CD14-positive monocyte (primary cell): Measurements from ENCODE around the gene TMUB2. TPM values are rescaled to one million over a fixed set of nuclear protein-coding genes. Genes with fewer than 3 reads are reported as not detected.

Source experiments
- DNase-seq, 3 donors: peaks; one replicate each; pipeline ENCODE4 v3.0.0-alpha.2; 2011 to 2022
- H2AFZ ChIP-seq: 2 replicates; pipeline ENCODE4 v1.6.0; 2012; ENCODE audit warnings: mild to moderate bottlenecking, low read depth, low read length, inconsistent platforms; ENCODE audit not compliant: insufficient read depth, poor library complexity, severe bottlenecking
- H3K27ac ChIP-seq, 2 donors: 1 replicate in 1 of 2; 2 replicates in 1 of 2; pipeline ENCODE4 v1.5.1; 2012 to 2013; ENCODE audit warnings: low read length in 2 of 2, control low read depth in 1 of 2, inconsistent platforms in 1 of 2, low read depth in 1 of 2, mild to moderate bottlenecking in 1 of 2
- H3K27me3 ChIP-seq, 2 donors: one replicate each; pipeline versions ENCODE4 v1.6.0 to v1.6.1; 2011 to 2013; ENCODE audit warnings: low read length in 2 of 2; ENCODE audit not compliant: control insufficient read depth in 2 of 2, insufficient read depth in 2 of 2
- H3K36me3 ChIP-seq, 2 donors: replicated peaks in 1 of 2; 1 replicate in 1 of 2; 2 replicates in 1 of 2; pipeline versions ENCODE4 v1.5.1 to v1.6.1; 2012 to 2013; ENCODE audit warnings: low read length in 2 of 2, control low read depth in 1 of 2, inconsistent platforms in 1 of 2, mild to moderate bottlenecking in 1 of 2; ENCODE audit not compliant: insufficient read depth in 2 of 2, control insufficient read depth in 1 of 2
- H3K4me1 ChIP-seq, 2 donors: 1 replicate in 1 of 2; 2 replicates in 1 of 2; pipeline versions ENCODE4 v1.5.1 to v1.6.1; 2012 to 2013; ENCODE audit warnings: low read length in 2 of 2, control low read depth in 1 of 2, inconsistent platforms in 1 of 2, mild to moderate bottlenecking in 1 of 2, moderate library complexity in 1 of 2; ENCODE audit not compliant: insufficient read depth in 2 of 2, control insufficient read depth in 1 of 2
- H3K4me2 ChIP-seq: replicated peaks from 2 replicates; pipeline ENCODE3; 2012; ENCODE audit warnings: low read length, moderate library complexity, mild to moderate bottlenecking; ENCODE audit not compliant: poor library complexity, severe bottlenecking; ENCODE audit errors: extremely low read depth
- H3K4me3 ChIP-seq, 3 experiments: fragments of 200-600 bp in 1 of 3; sonication (generic) in 1 of 3; replicated peaks in 1 of 3; 1 replicate in 2 of 3; 2 replicates in 1 of 3; pipeline ENCODE4 v1.5.1; 2011 to 2013; ENCODE audit warnings: low read length in 3 of 3, mild to moderate bottlenecking in 3 of 3, control low read depth in 2 of 3, low read depth in 2 of 3, inconsistent platforms in 1 of 3, moderate library complexity in 1 of 3
- H3K79me2 ChIP-seq: 2 replicates; pipeline ENCODE4 v1.6.0; 2012; ENCODE audit warnings: mild to moderate bottlenecking, control low read depth, inconsistent platforms, low read length, moderate library complexity; ENCODE audit not compliant: insufficient read depth
- H3K9ac ChIP-seq: 2 replicates; pipeline ENCODE4 v1.6.0; 2017; ENCODE audit warnings: low read length, mild to moderate bottlenecking; ENCODE audit not compliant: insufficient read depth, poor library complexity, severe bottlenecking
- H3K9me3 ChIP-seq, 2 donors: replicated peaks in 1 of 2; 1 replicate in 1 of 2; 2 replicates in 1 of 2; pipeline versions ENCODE4 v1.5.1 to v1.6.1; 2012 to 2013; ENCODE audit warnings: low read length in 2 of 2, control low read depth in 1 of 2; ENCODE audit not compliant: control insufficient read depth in 1 of 2, insufficient read depth in 1 of 2
- H4K20me1 ChIP-seq: 2 replicates; pipeline ENCODE4 v1.6.0; 2012; ENCODE audit warnings: mild to moderate bottlenecking, low read length, control low read depth, moderate library complexity; ENCODE audit not compliant: insufficient read depth
- H3K27ac Mint-ChIP-seq, 7 donors: one replicate each; pipeline ENCODE4 v1.8.0; 2020; ENCODE audit warnings: mild to moderate bottlenecking in 7 of 7, mixed read lengths in 7 of 7, moderate library complexity in 6 of 7, inconsistent platforms in 2 of 7
- H3K27me3 Mint-ChIP-seq, 3 donors: one replicate each; pipeline ENCODE4 v1.8.0; 2021 to 2022; ENCODE audit warnings: low read depth in 3 of 3, mild to moderate bottlenecking in 3 of 3, mixed read lengths in 3 of 3, moderate library complexity in 3 of 3, inconsistent platforms in 1 of 3
- H3K36me3 Mint-ChIP-seq, 2 donors: one replicate each; pipeline ENCODE4 v1.8.0; 2020; ENCODE audit warnings: mixed read lengths in 2 of 2, inconsistent platforms in 1 of 2, mild to moderate bottlenecking in 1 of 2
- H3K4me1 Mint-ChIP-seq: one replicate; pipeline ENCODE4 v1.8.0; 2020; ENCODE audit warnings: mild to moderate bottlenecking, mixed read lengths
- H3K4me3 Mint-ChIP-seq, 2 donors: one replicate each; pipeline ENCODE4 v1.8.0; 2020; ENCODE audit warnings: mild to moderate bottlenecking in 2 of 2, mixed read lengths in 2 of 2, moderate library complexity in 1 of 2
- H3K9me3 Mint-ChIP-seq, 7 donors: one replicate each; pipeline ENCODE4 v1.8.0; 2020 to 2022; ENCODE audit warnings: mixed read lengths in 7 of 7, mild to moderate bottlenecking in 6 of 7, moderate library complexity in 6 of 7, inconsistent platforms in 2 of 7
- WGBS: methylation state at CpG from one replicate; pipeline ENCODE4 v1.1.5; 2013; ENCODE audit warnings: missing lambda C conversion rate; ENCODE audit not compliant: insufficient coverage; 5-methylcytosine and 5-hydroxymethylcytosine counted together
- intact Hi-C, 2 donors: fragments of 100-400 bp; cut with micrococcal nuclease; formaldehyde crosslinking; loops; one replicate each; pipeline versions ENCODE4 v1.15.0 to v1.15.1; 2023
- polyA plus RNA-seq, 3 donors: library from polyadenylated mRNA; depleted of rRNA in 1 of 3; unstranded in 2 of 3; stranded (reverse) in 1 of 3; fragments of 300-500 nt in 2 of 3; fragments of >200 nt in 1 of 3; fragmentation: Illumina TruSeq in 2 of 3; gene quantifications; 1 replicate in 2 of 3; 2 replicates in 1 of 3; pipeline ENCODE4 v1.2.3, GENCODE V29; 2012 to 2021
- TF ChIP-seq, protein P1 (sequence below): fragments of 200-600 bp; IDR thresholded peaks from one replicate; pipeline ENCODE4 v1.8.0; 2022; ENCODE audit warnings: antibody characterized with exemption, mild to moderate bottlenecking

The TMUB2 gene
- polyA plus RNA-seq, 3 donors, result 41.3 to 118 (median 41.7) TPM

DNA sequence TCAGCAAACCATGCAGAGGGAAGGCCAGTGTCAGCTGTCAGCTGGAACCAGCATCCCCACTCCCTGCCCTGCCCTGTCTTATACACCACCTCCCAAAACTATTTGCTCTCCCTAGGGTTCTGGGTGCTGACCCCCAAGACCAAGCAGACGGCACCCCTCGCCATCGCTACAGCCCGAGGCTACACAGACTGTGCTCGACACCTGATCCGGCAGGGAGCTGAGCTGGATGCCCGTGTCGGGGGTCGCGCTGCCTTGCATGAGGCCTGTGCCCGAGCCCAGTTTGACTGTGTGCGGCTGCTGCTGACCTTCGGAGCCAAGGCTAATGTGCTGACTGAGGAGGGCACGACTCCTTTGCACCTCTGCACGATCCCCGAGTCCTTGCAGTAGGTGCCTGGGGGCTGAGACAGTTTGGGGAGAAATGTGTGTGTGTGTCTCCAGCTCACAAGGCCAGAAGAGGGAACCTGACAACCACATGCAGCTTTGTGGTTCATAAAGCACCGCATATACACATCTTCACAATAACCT lies 14.8 kb upstream of the TMUB2 start:
- intact Hi-C loops, result no loop called here
- Mint-ChIP-seq H3K9me3 (peaks cover 0 to 2% (median 0%) of the 10 kb centered on the region in 7 donors), H3K27ac (no peak overlapping the region), H3K27me3 (peaks cover 3 to 5% (median 4%) of the 10 kb centered on the region in 3 donors), H3K4me3 (no peak overlapping the region), H3K4me1 (peaks cover 3% of the 10 kb centered on the region), H3K36me3 (peaks cover 11 to 19% of the 10 kb centered on the region in 2 donors)
- no peaks in the 10 kb centered on the region for H4K20me1 ChIP-seq
- H3K27me3 ChIP-seq, result peaks cover 0 to 6% of the 10 kb centered on the region in 2 donors
- H3K36me3 ChIP-seq, result peaks cover 10 to 11% of the 10 kb centered on the region in 2 donors
- no peaks in the 10 kb centered on the region for H3K9me3 ChIP-seq
- no peak overlapping the region for H2AFZ ChIP-seq
- H3K9ac ChIP-seq, result no peak overlapping the region
- no peak for DNase-seq
- TF ChIP-seq, protein P1, sequence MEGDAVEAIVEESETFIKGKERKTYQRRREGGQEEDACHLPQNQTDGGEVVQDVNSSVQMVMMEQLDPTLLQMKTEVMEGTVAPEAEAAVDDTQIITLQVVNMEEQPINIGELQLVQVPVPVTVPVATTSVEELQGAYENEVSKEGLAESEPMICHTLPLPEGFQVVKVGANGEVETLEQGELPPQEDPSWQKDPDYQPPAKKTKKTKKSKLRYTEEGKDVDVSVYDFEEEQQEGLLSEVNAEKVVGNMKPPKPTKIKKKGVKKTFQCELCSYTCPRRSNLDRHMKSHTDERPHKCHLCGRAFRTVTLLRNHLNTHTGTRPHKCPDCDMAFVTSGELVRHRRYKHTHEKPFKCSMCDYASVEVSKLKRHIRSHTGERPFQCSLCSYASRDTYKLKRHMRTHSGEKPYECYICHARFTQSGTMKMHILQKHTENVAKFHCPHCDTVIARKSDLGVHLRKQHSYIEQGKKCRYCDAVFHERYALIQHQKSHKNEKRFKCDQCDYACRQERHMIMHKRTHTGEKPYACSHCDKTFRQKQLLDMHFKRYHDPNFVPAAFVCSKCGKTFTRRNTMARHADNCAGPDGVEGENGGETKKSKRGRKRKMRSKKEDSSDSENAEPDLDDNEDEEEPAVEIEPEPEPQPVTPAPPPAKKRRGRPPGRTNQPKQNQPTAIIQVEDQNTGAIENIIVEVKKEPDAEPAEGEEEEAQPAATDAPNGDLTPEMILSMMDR, result no peak
- no peak overlapping the region for H3K4me2 ChIP-seq
- no peak overlapping the region for H3K4me3 ChIP-seq
- H3K4me1 ChIP-seq, result peaks cover 0 to 2% of the 10 kb centered on the region in 2 donors
- H3K27ac ChIP-seq, result no peak overlapping the region
- no peaks in the 10 kb centered on the region for H3K79me2 ChIP-seq
- 94% methylated on average over 17 of the region's 17 CpGs for WGBS

- H3K27ac Mint-ChIP-seq, result no peak overlapping the region
Observed at GRCh38 chr17:44174427-44174826, 12.3 kb upstream of the TMUB2 start.

More at GRCh38 chr17:44174427-44174826, 12.3 kb upstream of the TMUB2 start:
- TF ChIP-seq, protein P1, result no peak
- Histone ChIP-seq H3K9ac (no peak overlapping the region), H3K4me3 (no peak overlapping the region), H3K36me3 (peaks cover 31 to 32% of the 10 kb centered on the region in 2 donors), H3K9me3 (no peaks in the 10 kb centered on the region), H3K27me3 (peaks cover 0 to 6% of the 10 kb centered on the region in 2 donors), H3K27ac (no peak overlapping the region), H3K79me2 (no peaks in the 10 kb centered on the region), H2AFZ (no peak overlapping the region), H3K4me2 (no peak overlapping the region), H4K20me1 (no peaks in the 10 kb centered on the region), H3K4me1 (no peaks in the 10 kb centered on the region)
- Mint-ChIP-seq H3K9me3 (peaks cover 0 to 2% (median 0%) of the 10 kb centered on the region in 7 donors), H3K4me3 (no peak overlapping the region), H3K27me3 (peaks cover 0 to 3% (median 0%) of the 10 kb centered on the region in 3 donors), H3K36me3 (peaks cover 18 to 43% of the 10 kb centered on the region in 2 donors), H3K4me1 (no peaks in the 10 kb centered on the region)
- DNase-seq, result no peak
- WGBS, result no CpG with 5 or more reads among the region's 2 CpGs
- intact Hi-C loops, result no loop called here
